Measurements from ENCODE around the gene FAIM. TPM values are rescaled to one million over a fixed set of nuclear protein-coding genes. Genes with fewer than 3 reads are reported as not detected.
"Not testable (repeated sequence)": the region's sequence is repeated elsewhere in the genome, so short reads cannot be mapped to it uniquely, and the experiment has no call there.

Gene FAIM
- total RNA-seq, 1 experiment from 2014 or later = 11.9 TPM

DNA sequence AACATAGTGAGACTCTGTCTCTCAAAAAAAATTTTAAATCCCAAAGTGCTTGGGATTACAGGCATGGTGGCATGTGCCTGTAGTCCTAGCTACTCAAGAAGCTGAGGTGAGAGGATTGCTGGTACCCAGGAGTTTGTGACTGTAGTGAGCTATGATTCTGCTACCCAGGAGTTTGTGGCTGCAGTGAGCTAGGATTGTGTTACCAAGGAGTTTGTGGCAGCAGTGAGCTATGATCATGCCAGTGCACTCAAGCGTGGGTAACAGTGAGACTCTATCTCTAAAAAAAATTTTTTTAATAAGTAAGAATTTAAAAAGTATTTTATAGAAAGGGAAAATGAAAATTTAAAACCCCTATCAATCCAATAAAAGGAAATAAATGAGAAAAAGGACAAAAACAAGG lies 69.5 kb downstream of the FAIM start:
- no peak for DNase-seq (ENCODE audit: low read depth)

DNA sequence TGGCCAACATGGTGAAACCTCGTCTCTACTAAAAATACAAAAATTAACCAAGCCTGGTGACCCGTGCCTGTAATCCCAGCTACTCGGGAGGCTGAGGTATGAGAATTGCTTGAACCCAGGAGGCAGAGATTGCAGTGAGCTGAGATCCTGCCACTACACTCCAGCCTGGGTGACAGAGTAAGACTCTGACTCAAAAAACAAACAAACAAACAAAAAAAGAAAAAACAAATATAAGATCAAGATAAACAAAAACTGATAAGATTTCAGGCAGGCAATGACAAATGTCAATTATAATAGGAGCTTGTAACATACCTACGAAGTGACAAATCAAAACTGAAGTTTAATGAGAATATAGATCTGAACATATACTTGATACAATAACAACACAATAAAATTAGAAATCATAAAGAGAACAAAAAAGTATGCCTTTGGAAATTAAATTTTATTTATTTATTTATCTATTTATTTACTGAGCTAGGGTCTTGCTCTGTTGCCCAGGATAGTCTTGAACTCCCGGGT lies 70.4 kb downstream of the FAIM start:
- no peak for DNase-seq (ENCODE audit: low read depth)

DNA sequence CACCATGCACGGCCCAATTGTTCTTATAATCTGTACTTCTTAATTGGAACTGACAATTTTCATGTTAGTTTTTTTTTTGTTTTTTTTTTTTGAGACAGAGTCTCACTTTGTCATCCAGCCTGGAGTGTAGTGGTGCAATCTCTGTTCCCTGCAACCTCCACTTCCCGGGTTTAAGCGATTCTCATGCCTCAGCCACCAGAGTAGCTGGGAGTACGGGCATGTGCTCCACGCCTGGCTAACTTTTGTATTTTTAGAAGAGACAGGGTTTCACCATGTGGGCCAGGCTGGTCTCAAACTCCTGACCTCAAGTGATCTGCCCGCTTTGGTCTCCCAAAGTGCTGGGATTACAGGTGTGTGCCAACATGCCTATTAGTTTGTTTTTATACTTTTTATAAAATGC lies 72.4 kb downstream of the FAIM start:
- DNase-seq (ENCODE audit: low read depth) = not testable (repeated sequence)

DNA sequence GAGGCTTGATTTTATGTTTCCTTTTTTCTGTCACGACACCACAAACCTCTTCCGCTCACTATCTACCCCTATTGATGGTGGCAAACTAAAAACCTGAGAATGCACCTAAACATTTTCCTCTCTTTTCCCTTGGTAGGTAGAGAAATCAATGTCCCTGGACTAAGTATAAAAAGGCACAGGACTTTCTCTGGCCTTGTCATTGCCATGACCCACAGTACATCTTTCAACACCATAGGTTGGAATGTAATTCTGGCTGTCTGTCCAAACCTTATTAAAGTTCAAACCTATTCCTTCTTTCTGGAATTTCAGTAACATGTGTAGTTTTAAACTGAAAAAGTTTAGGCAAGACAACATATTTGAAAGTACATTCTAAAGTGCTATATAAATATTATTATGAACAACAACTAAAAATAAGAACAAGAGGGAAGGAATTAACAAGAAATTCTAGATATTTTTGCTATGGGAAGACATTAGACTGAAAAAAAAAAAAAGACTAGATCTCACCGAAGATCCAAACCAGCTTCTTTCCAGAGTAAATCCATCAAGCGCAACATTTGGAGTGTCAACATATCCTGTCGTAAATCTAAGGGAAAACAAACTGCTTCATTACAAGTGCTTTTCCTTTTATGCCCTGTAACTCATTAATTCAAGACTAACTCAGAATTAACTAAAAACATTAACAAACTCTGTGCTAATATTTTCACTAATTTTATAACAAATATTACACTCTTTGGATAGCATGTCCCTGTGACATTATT lies 73.1 kb downstream of the FAIM start:
- DNase-seq (ENCODE audit: low read depth) = no peak

DNA sequence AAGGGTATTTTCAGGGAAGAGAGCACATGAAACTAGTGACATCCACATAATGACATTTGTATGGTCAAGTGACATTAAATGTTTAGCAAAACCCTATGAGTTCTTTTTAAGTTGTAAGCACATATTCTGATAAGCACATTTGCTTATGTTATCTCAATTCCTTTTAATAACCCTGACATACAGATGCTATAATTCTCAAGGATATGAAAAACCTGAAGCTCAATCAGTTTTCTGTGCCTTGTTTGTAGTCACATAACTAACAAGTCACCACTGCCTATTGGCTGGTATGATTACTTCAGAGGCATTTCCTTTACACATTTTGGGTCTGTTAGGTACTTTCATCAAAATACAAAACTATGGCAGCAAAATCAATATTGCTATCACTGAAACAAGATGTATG lies 74.1 kb downstream of the FAIM start:
- no peak for DNase-seq (ENCODE audit: low read depth)

Other genes starting within 250 kb of the FAIM start
- 0.02 and 0.40 TPM in 2 replicates for gene ESYT3, start 174.2 kb upstream of the FAIM start, total RNA-seq (2014; rRNA removed; shearing (Covaris generic))
- gene CEP70, start 14.5 kb upstream of the FAIM start, total RNA-seq (2014; rRNA removed; shearing (Covaris generic)) = 9.0 and 13.6 TPM in 2 replicates
- gene PIK3CB, start 226.2 kb downstream of the FAIM start, total RNA-seq (2014; rRNA removed; shearing (Covaris generic)) = 12.1 and 18.7 TPM in 2 replicates